Thyroid gland (tissue), 4 donors: ENCODE results near the gene HDAC5.

Experiments
- CTCF ChIP-seq, 6 experiments: fragments of 200-600 bp in 3 of 6; fragments of 450-650 bp in 3 of 6; sonication (generic) in 3 of 6; IDR thresholded peaks; one replicate each; pipeline ENCODE4 v1.5.1; 2016 to 2019; ENCODE audit warnings: antibody characterized with exemption in 6 of 6, mild to moderate bottlenecking in 2 of 6, inconsistent platforms in 1 of 6, moderate library complexity in 1 of 6
- POLR2A ChIP-seq, 2 donors: fragments of 450-650 bp; IDR thresholded peaks; one replicate each; pipeline ENCODE4 v1.6.1; 2017; ENCODE audit warnings: antibody characterized with exemption in 2 of 2, mild to moderate bottlenecking in 2 of 2, moderate library complexity in 1 of 2

DNA sequence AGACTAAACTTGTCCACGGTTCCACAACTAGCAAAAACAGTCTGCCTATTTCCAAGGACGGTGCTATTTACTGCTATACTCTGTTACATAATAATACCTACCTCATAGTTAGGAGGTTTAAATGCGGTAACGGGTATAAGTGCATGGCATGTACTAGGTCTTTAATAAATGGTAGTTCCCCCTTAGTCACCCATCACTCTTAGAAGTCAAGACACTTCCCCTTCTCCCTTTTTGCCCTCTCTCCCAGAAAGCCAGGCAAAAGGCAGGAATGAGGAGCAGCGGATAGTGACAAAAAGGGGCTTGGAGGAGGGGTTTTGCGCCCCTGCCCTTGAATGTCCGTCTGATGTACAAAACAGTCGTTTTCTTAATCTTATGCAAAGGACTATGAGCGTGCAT is 55.9 kb downstream of the HDAC5 start:
- TF ChIP-seq CTCF (IDR thresholded peaks at IDR 0.05) (no peak), POLR2A (IDR thresholded peaks at IDR 0.05) (no peak)
